Smooth muscle cell of the coronary artery (primary cell): ENCODE measurements around the gene EXOC8. TPM values are rescaled to one million over a fixed set of nuclear protein-coding genes. Genes with fewer than 3 reads are reported as not detected.

ENCODE experiments used
- total RNA-seq: library from RNA; depleted of rRNA; stranded (reverse); fragments of >200 nt; gene quantifications from 2 replicates; pipeline ENCODE4 v1.2.3, GENCODE V29; 2014; ENCODE audit warnings: low replicate concordance

Gene EXOC8, protein sequence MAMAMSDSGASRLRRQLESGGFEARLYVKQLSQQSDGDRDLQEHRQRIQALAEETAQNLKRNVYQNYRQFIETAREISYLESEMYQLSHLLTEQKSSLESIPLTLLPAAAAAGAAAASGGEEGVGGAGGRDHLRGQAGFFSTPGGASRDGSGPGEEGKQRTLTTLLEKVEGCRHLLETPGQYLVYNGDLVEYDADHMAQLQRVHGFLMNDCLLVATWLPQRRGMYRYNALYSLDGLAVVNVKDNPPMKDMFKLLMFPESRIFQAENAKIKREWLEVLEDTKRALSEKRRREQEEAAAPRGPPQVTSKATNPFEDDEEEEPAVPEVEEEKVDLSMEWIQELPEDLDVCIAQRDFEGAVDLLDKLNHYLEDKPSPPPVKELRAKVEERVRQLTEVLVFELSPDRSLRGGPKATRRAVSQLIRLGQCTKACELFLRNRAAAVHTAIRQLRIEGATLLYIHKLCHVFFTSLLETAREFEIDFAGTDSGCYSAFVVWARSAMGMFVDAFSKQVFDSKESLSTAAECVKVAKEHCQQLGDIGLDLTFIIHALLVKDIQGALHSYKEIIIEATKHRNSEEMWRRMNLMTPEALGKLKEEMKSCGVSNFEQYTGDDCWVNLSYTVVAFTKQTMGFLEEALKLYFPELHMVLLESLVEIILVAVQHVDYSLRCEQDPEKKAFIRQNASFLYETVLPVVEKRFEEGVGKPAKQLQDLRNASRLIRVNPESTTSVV
- 13.5 and 15.0 TPM in 2 replicates for total RNA-seq

DNA sequence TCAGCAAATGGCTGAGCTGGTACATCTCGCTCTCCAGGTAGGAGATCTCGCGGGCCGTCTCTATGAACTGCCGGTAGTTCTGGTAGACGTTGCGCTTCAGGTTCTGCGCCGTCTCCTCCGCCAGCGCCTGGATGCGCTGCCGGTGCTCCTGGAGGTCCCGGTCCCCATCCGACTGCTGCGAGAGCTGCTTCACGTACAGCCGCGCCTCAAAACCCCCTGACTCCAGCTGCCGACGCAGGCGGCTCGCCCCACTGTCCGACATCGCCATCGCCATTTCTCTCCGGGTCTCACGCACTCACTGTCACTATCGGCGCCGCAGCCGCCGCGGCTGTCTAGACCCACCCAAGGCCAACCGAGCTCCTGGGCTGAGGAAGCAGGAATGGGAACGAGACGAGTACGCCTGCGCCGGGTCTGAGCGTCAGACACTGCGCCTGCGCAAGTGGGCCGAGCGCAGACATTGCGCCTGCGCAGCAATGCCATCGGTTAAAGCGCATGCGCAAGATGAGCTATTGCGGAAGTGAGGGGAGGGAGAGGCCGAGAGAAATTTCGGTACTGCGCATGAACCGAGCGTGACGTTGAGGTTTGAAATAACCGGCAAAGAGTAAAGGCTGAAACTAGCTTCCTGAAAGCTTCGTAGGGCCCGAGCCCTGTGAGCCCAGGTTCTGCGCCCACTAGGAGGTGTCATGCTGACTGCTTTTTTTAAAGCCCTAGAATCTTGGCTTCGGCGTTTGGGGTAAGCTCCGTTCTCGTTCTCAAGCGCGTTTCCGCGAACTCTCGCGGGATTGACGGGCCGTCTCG is at the start of gene EXOC8:
EXOC8 (minus strand) TSS at position 381 of the 798 bp plus-strand sequence; CDS start at position 274, 107 bp downstream.

DNA sequence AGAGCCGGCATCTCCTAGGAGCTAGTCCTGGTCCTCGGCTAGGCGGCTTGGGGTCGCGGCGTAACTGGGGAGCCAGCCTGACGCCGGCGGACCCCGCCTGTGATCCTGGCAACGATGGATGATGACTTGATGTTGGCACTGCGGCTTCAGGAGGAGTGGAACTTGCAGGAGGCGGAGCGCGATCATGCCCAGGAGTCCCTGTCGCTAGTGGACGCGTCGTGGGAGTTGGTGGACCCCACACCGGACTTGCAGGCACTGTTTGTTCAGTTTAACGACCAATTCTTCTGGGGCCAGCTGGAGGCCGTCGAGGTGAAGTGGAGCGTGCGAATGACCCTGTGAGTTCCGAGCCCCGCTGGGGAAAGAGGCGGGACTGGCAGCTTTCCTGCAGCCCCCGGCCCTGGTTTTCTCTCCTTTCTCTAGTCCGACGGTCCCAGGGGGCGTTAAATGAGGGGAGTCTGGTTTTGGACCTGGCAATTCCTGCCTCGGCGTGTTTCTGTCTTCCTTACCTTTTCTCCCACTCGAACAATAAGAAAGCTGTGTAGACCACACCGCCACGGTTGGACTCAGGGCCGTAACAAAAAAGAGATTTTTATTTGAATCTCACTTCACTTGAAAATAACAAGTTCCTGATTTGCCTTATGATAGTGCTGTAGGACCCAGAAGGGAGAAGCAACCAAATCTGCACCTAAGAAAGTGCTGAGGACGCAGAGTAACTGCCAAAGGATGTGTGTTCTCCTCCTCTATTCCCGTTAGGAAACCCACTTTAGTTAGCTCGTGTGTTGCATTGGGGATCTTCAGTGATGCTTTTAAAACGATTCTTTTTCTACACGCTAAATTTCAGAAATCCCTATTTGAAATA is 847 bp upstream of the EXOC8 start, which contains the start of gene SPRTN:
SPRTN (plus strand) TSS at position 24 of the 859 bp plus-strand sequence; CDS start at position 115, 91 bp downstream.

Other genes starting within 250 kb of the EXOC8 start
- gene TRIM67, start 175.8 kb downstream of the EXOC8 start, total RNA-seq: 0.23 TPM in 1 of 2 replicates, not detected in the other
- gene GNPAT, start 96.6 kb downstream of the EXOC8 start, total RNA-seq: 20.8 and 40.5 TPM in 2 replicates
- 14.7 and 35.2 TPM in 2 replicates for gene SPRTN, start 441 bp upstream of the EXOC8 start, total RNA-seq
- gene EGLN1, start 84.4 kb upstream of the EXOC8 start, total RNA-seq: 41.9 and 51.8 TPM in 2 replicates
- gene TSNAX, start 190.8 kb upstream of the EXOC8 start, total RNA-seq: 23.9 and 29.2 TPM in 2 replicates